GM18508 (cell line): Measurements from ENCODE around the gene LTA4H.
"Not testable (repeated sequence)": the region's sequence is repeated elsewhere in the genome, so short reads cannot be mapped to it uniquely, and the experiment has no call there.

Experiments
- ATAC-seq: cut with Tn5 transposase; IDR thresholded peaks from one replicate; pipeline ENCODE4 v1.9.1; 2021; ENCODE audit warnings: moderate number of reproducible peaks; ENCODE audit not compliant: insufficient read depth, unreplicated experiment

Gene LTA4H

DNA sequence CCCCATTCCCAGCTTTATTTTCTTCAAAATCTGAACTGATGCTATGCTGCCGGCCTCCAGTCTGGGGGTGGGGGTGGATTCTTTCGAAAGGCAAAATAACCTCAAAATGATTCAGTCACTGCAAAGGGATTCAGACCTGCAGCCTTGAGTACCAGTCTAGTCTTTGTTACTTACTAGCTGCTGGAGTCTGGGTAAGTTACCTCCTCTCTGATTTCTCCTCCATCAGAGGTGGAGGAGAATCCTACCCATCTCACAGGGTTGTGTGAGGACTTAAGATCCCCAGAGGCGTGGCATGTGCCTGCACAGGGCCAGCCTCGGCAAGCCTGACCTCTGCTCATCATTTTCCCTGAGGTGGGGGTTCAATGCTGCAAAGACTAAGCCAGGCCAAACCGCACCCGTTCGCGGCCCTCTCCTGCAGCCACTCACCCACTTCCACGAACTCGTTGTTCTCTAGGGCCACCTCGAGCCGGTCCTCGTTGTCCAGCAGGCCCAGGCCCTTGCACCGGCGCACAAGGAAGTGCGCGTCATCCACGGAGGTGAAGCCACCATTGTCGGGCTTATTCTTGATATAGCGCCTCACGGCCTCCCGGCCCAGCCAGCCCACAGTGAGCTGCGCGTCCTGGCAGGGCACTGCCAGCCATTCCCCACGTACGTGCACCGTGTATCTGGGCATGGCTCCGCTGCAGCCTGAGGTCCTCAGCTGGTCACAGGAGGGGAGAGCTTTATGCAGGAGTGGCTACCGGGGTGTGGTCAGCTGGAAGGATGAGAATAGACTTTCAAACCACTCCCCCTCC, 40.0 kb downstream of the LTA4H start:
- ATAC-seq = no peak

DNA sequence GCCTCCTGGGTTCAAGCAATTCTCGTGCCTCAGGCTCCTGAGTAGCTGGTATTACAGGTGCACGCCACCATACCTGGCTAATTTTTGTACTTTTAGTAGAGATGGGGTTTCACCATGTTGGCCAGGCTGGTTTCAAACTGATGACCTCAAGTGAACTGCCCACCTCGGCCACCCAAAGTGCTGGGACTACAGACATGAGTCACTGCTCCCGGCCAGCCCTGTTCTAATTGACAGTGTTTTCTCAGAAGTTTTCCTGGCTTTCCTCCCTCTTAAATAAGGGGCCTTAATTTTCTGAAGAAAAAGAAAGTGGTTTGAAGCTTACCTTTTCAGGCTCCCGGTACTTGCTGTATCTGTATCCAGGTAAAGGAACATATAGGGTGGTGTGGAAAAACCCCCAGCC, 40.9 kb downstream of the LTA4H start:
- no peak for ATAC-seq

DNA sequence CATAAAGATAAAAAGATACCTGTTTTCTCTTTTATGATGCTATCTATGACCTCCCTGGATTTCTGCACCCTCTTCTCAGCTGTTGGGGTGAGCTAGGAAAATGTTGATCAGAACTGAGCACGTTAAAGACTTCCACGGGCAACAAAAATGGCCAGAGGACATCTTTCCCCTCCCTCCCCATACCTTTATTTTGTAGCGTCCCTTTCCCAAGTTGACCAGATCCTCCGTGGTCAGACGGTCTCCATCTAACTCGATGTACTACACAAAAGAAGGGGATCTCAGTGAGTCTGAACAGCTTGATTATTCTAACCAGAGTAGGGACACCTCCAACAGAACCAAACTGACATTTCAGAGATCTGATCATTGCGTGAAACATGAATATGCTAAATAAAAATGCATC, 41.5 kb downstream of the LTA4H start:
- no peak for ATAC-seq

DNA sequence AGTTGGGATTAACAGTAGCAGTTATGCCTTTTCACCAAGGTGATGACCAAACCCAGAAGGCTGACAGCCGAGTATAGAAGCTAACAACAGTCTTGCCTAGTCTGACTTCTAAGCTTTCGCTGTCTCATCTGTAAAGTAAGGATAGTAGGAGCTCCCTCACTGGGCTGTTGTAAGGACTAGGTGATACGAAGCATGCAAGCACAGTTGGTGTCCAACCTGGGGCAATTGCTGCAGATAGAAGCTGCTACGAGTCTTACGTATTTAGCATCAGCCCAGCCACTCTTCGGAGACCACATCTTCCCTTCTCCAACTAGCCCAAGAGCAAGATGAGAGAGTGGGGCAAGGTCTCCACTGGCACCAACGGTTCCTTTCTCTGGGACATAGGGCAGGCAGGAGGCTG, 45.3 kb downstream of the LTA4H start:
- no peak for ATAC-seq

DNA sequence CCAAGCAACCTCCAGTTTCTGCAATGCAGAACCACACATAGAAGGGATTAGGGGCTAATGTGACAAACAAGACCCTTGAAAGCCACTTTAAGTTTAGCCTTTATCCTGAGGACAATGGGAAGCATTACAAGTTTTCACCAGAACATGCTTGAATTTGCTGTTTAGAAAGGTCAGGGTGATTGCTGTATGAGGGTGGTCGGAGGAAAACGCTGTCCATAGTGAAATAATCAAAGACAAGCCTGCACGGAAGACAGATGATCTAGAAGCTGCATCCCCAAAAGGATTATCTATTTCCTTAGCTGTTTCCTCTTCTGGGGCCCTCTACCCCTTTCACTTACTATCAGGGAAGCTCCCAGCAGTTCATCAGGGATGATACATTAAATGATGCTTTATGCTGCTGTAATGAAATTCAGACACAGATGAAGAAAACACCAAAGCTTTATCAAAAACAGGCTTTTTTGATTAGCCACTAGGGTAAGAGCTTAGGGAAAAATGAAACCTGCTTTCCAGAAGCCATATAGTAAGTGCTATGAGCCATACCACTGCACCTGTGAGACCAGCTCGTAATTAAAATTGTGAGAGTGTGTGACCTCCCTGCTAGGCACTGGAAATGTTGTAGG, 45.8 kb downstream of the LTA4H start:
- ATAC-seq = no peak

DNA sequence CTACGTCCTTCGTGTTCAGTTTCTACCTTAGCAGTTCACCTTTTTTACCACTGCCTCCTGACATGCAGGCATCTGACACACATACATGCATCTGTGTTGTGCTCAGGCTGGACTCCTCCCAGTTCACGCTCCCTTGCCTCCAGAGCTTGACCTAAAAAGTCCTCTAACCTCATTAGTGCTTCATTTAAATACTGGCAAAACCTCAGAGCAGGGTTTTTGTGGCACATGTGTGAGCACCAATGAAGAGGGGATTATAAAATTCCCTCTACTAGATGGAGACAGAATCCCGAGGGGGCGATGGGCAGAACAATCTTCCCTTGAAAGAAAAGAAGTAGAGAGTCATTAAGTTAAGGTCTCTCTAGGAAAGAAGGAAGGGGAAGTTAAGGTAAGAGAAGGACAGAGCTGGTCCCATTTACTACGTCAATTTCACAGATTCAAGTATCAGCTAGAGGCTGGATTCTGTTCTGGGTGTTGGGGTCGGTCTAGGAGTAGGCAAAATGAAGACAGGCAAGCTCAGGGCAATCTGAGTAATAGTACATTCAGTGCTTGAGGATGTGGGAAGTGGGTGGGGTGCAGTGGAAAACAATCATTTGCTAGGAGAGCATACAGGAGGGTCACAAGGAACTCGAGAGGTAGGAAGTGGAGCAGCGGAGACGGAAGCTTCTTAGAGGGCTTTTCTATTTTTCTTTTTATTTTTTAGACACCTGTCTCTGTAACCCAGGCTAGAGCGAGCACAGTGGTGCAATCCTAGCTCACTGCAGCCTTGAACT, 46.7 kb downstream of the LTA4H start:
- ATAC-seq = no peak

DNA sequence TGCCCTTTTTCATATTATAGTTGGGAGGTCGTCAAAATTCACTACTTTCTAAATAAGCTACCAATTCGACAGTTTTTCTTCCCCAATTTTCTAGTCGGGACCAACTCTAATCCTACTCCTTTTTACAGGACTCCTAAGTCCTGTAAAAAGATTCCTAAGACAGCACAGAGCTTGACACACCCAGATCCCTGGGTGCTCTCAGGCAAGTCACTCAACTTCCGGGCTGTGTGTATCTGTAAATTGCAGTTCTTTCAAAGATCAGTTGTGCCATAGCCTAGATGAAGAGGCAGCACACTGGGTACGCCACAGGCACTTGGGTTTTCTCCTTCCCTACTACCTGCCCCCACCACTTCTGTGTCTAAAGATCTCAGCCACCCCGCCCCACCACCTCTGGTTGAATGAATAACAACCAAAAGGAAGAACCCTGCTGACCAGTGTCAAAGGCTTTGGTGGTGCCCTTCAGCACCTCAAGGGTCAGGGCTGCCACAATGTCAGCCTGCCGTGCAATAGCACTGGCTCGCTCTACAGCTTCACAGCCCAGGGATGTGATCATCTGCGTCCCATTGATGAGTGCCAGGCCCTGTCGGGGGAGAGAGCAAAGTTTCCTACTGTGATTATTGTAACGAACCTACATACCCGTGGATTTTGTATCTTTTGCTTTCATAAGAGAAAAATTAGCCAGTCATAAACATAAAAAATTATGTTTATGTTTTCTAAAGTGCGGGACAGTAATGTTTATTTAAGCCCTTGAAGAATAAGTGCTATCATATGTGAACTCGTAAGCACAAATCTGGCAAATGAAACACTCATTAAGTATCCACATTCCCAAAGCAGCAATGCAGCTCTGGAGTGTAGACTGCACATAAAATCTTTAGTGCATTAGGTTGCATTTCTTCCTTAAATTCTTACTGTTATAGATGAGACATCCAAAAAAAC, 48.5 kb downstream of the LTA4H start:
- ATAC-seq = no peak

DNA sequence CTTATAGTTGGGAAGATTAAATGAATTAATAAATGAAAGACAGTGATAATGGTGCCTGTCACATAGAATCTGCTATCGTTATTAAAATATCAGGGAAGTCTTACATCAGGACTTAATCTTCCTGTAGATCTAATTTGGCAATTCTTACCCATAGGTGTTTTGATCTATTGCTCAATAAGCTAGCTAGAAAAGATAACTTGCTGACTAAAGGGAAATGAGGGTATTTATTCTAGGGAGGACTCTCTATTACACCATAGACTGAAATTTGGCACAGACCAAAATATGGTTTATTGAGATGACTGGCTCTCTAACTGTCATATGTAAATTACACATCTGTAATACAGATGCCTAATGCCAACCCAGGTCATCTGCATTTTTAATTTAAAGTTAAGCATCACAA, 50.7 kb downstream of the LTA4H start:
- no peak for ATAC-seq

DNA sequence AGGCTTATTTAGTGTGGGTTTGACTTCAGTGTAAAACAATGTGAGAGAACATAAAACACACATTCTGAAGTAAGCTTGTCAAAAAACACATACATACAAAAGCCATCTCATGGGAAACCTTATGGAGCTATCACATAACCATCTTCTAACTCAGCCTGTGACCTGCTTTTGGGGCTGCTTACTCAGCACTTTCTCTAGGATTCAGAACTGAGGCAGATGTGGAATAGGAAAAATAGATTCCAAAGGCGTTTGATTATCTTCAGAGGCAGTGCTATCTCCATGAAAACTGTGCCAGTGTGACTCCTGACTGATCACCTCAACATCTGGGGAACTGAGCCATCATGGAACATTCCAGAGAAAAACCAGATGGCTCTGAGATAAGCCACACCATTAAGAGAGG, 52.8 kb downstream of the LTA4H start:
- no peak for ATAC-seq

DNA sequence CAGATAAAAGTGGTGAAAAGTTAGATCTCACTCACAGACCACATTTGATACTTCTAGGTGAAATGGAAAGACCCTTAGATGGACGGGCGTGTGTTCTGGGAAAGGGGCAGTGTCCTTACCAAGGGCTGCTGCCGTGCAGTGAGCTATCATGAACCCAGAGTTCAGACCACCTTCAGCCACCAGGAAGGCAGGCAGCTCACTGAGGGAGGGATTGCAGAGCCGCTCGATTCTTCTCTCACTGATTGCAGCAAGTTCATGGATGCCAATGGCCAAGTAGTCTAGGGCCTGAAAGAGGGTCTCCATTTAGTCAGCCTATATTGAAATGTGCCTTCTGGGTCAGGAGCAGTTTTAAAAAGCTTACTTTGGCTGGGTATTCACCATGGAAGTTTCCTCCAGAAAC, 55.0 kb downstream of the LTA4H start:
- ATAC-seq = no peak

DNA sequence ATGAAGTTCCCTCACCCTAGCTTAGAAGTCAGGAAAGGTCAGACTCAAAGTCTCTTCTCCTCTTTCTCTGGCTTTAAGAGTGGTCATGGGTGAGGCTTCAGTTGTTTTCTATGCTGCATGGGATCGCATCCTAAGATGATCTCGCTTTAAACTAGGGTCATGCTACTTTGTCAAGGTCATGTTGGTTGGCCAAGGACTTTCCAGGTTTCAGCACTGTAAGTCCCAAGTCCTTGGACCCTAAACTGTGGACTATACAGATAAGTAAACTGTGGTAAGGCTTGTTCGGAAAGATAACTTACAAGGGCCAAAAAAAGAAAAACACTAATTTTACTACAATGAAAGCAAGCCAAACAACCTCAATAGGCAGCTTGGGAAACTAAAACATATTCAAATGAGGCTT, 56.6 kb downstream of the LTA4H start:
- ATAC-seq = no peak

DNA sequence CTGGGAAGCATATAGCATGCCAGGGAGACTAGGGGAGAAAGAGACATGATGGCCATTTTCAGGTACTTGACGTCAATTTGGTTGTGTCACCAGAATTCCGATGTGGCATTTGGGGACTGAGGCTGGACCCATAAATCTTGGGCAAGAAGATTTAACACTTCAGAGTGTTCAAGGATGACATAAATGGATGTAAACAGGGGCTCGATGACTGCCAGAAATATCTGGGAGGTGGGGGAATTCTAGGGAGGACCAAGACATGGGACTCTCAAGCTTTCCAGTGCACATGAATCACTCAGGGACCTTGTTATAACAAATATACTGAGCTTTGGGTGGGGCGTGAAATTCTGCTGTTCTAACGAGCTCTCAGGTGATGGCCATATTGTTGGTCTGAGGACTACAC, 57.0 kb downstream of the LTA4H start:
- no peak for ATAC-seq

DNA sequence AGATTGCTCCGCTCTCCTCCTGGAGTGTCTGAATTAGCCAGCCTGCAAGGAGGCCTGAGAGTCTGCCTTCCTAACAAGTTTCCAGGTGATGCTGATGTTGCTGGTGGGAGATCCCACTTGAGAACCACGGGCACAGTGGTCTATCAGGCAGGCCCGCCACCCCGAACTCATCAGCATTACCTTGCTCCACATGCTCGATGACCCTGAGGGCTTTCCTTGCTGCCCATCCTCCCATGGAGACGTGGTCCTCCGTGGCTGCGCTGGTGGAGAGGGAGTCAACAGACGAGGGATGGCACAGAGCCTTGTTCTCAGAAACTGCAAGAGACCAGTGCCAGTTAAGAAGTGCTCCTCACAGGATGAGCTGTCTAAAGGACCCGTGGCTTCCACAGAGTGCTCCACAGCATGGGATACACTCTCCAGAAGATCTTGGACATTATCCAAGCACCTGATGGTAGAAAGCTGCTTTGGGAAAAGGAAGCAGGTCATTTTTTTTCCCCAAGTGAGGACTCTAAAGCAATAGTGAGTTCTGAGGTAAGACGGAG, 57.6 kb downstream of the LTA4H start:
- ATAC-seq = no peak

DNA sequence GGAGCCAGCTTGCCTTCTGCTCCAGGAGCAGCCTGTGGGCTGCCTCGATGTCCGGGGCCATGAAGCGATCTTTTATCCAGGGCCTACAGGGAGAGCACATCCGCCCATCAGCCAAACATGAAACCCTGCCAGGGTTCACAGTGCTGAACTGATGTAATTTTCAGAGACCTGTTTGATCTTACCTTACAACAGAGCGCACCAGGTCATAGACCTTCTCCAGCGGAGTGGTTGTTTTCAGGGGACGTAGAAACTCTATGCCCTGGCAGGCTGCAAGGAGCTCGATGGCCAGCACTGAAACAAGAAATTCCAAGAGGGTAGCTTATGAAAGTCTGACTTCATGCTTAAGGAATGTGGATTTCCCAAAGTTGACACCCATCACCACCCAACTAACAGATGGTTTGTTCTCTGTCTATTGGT, 59.0 kb downstream of the LTA4H start:
- ATAC-seq = no peak

DNA sequence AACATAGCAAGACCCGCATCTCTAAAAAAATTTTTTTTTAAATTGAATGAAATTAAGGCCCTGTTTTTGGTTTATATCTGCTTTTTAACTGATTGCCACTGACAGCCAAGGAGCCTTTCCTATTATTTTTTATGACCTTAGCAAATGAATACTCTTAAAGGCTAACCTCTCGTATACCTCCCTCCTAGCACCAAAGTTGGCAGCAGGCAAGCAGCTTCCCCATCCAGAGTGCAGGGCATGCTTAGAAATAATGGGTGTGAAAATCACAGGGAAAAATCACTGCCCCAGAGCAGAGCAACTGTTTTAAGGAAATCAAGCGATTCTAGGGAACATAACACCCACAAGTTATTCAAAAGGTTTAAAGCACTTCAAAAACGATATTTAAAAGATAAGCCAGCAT, 59.9 kb downstream of the LTA4H start:
- no peak for ATAC-seq

DNA sequence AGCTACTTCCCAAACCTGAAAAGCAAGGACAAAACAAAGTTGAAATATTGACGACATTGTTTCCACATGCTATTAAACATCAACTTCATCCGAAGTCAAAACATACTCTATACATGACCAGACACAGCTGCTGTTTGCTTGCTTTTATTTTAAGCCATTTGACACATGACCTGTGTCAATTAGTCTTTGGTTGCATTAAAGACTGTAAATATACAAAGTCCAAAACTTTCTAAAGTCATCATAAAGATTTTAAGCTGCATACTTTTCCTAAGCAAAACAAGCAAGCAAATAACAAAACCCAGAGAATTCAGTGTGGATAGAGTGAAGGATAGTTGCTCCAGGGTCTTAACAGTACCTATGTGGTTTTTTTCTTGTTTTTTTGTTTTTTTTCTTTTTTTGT, 61.0 kb downstream of the LTA4H start:
- no peak for ATAC-seq

DNA sequence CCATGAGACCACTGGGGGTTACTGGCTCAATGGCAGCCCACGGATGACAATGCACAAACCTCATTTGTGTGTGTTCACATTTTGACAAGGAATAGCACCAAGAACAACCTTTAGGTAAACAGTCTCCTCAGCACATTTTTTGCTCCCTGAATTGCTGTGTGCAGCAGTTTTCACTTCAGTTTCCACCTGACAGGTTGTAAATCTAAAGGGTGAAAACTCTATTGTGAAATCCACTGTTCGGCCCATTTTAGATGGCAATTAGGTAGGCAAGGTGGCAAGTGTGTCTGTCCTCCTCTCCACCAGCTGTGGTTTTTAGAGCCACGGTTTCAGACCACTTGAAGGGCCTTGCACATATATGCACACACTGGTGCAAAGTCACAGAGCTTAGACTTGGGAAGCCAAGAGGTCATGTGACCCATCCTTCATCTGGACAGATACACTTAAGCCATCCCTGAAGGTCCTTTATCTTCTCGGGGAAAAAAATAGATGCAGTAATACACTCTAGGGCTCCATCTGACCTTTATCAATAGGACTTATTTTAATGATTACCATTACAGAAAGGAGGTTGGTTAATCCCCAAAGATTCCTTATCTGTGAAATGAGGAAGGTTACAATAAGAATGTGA, 62.4 kb downstream of the LTA4H start:
- no peak for ATAC-seq

DNA sequence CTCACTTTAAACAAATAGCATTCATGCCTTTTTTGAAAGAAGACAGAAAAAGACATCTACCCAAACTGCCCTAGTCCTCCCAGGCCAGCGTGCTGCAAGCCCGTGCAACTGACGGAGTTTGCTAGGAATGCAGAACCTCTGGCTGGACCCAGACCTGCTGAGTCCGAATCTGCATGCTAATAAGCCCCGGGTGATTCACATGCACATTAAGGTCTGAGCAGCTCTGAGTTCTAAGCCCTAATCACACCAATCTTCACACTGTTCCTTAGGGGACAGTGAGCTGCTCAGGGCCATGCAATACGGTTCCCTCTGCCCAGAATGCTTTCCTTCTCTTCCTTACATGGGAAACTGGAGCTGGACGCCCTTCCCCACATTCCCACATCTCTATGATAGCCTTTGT, 64.5 kb downstream of the LTA4H start:
- no peak for ATAC-seq

DNA sequence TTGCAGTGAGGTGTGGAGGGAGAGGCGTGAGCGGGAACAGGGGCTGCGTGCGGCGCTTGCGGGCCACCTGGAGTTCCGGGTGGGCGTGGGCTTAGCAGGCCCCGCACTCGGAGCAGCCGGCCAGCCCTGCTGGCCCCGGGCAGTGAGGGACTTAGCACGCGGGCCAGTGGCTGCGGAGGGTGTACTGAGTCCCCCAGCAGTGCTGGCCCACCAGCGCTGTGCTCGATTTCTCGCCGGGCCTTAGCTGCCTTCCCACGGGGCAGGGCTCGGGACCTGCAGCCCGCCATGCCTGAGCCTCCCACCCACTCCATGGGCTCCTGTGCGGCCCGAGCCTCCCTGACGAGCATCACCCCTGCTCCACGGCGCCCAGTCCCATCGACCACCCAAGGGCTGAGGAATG, 66.3 kb downstream of the LTA4H start:
- not testable (repeated sequence) for ATAC-seq

DNA sequence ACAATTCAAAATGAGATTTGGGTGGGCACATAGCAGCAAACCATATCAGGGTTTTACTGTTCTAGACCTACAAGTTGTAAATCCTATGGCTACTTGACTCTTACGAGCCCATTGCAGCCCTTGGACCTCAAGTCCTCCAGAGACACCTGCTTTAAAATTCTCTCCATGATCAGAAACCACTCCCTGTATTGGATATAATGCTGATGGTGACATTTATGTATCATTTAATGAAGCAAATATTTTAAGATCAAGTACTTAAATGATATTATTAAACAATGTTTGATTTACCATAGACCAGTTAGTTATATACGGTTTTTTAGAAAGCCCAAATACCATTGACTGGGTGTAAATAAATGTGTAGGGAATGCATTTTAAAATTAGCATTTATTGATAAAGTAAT, 68.1 kb downstream of the LTA4H start:
- ATAC-seq = no peak
